OCI-LY3 (cell line): ENCODE results near the gene DYNLT2B.

Experiments
- H2AFZ ChIP-seq: fragments of 200-600, 300-600 bp; shearing (Covaris generic); 2 replicates; pipeline ENCODE4 v1.6.0; 2014; ENCODE audit warnings: antibody characterized with exemption, low read depth, low read length
- H3K27ac ChIP-seq: fragments of 200-600, 300-600 bp; sonication (generic); 2 replicates; pipeline ENCODE4 v1.5.1; 2014; ENCODE audit warnings: mild to moderate bottlenecking, low read length, moderate library complexity, mixed read lengths
- H3K27me3 ChIP-seq: fragments of 200-600, 300-600 bp; sonication (generic); 2 replicates; pipeline ENCODE4 v1.6.1; 2014; ENCODE audit warnings: low read depth, low read length, mixed read lengths
- H3K36me3 ChIP-seq: fragments of 200-600, 300-600 bp; sonication (generic); replicated peaks from 2 replicates; pipeline ENCODE3; 2014; ENCODE audit warnings: low read depth, low read length, mixed read lengths
- H3K4me1 ChIP-seq: fragments of 300-600, 200-600 bp; sonication (generic); 2 replicates; pipeline ENCODE4 v1.6.1; 2014; ENCODE audit warnings: low read length, mixed read lengths
- H3K4me2 ChIP-seq: fragments of 200-600, 300-600 bp; sonication (generic); 2 replicates; pipeline ENCODE4 v1.6.1; 2014; ENCODE audit warnings: low read length, mixed read lengths
- H3K4me3 ChIP-seq: fragments of 300-600, 200-600 bp; sonication (generic); 2 replicates; pipeline ENCODE4 v1.5.1; 2014; ENCODE audit warnings: antibody characterized with exemption, mild to moderate bottlenecking, low read length, moderate library complexity
- H3K79me2 ChIP-seq: fragments of 300-600, 200-600 bp; shearing (Covaris generic); 2 replicates; pipeline ENCODE4 v1.6.1; 2014; ENCODE audit warnings: mild to moderate bottlenecking, low read length, mixed read lengths
- H3K9ac ChIP-seq: fragments of 300-600, 200-600 bp; shearing (Covaris generic); 2 replicates; pipeline ENCODE4 v1.6.0; 2014; ENCODE audit warnings: mild to moderate bottlenecking, low read length, moderate library complexity
- H3K9me3 ChIP-seq: fragments of 200-600, 300-600 bp; shearing (Covaris generic); 2 replicates; pipeline ENCODE4 v1.6.1; 2014; ENCODE audit warnings: low read length, mixed read lengths; ENCODE audit not compliant: insufficient read depth
- H4K20me1 ChIP-seq: fragments of 200-600, 300-600 bp; sonication (generic); 2 replicates; pipeline ENCODE4 v1.6.1; 2016; ENCODE audit warnings: low read length, mixed read lengths; ENCODE audit not compliant: insufficient read depth
- EZH2phosphoT487 ChIP-seq: fragments of 200-600 bp; shearing (Covaris generic); IDR thresholded peaks from 2 replicates; pipeline ENCODE4 v1.6.1; 2018; ENCODE audit warnings: antibody characterized with exemption, mixed run types, low read depth
- TF ChIP-seq, protein P1 (sequence below): fragments of 200-600, 300-600 bp; sonication (generic); IDR thresholded peaks from 2 replicates; pipeline ENCODE4 v1.5.1; 2014; ENCODE audit warnings: antibody characterized with exemption, low read length, low read depth

DYNLT2B gene

DNA sequence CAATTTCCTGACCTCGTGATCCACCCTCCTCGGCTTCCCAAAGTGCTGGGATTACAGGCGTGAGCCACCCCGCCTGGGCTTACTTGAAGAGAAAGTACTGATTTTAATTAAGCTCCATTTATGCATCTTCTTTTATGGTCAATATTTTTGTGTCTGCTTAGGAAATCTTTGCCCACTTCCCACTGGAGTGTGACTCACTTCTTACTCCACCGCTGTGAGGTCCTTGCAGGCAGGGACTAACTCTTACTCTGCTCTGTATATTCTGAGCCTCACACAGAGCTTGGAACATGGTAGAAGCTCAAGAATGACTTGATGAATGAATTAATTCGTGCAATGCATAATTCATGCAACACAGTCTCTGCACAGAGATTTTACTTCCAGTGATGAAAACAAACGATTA lies 23.1 kb upstream of the DYNLT2B start:
- Histone ChIP-seq H3K9ac (no peak overlapping the region), H3K4me2 (no peak overlapping the region), H3K4me3 (no peak overlapping the region), H3K27me3 (peaks cover 23% of the 10 kb centered on the region), H3K36me3 (no peaks in the 10 kb centered on the region), H4K20me1 (no peaks in the 10 kb centered on the region), H3K79me2 (no peaks in the 10 kb centered on the region), H3K27ac (no peak overlapping the region), H2AFZ (no peak overlapping the region), H3K9me3 (no peaks in the 10 kb centered on the region), H3K4me1 (peaks cover 13% of the 10 kb centered on the region)
- TF ChIP-seq, protein P1, sequence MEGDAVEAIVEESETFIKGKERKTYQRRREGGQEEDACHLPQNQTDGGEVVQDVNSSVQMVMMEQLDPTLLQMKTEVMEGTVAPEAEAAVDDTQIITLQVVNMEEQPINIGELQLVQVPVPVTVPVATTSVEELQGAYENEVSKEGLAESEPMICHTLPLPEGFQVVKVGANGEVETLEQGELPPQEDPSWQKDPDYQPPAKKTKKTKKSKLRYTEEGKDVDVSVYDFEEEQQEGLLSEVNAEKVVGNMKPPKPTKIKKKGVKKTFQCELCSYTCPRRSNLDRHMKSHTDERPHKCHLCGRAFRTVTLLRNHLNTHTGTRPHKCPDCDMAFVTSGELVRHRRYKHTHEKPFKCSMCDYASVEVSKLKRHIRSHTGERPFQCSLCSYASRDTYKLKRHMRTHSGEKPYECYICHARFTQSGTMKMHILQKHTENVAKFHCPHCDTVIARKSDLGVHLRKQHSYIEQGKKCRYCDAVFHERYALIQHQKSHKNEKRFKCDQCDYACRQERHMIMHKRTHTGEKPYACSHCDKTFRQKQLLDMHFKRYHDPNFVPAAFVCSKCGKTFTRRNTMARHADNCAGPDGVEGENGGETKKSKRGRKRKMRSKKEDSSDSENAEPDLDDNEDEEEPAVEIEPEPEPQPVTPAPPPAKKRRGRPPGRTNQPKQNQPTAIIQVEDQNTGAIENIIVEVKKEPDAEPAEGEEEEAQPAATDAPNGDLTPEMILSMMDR: no peak
- TF ChIP-seq EZH2phosphoT487: no peak

DNA sequence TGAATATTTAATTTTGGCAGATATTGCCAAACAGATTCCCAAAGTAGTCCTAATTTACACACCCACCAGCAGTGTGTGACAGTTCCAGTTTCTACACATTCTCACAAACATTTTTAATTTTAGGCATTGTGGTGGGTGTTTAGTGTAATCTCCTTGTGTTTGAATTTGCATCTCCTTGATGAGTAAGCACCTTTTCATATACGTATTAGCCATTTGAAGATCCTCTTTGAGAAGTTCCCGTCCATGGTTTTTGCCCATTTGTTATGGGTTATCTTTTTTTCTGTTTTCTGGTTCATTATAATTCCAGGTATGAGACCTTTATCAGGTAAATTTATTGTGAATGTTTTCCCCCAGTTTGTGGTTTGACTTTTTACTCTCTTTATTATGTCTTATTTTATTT lies 22.4 kb upstream of the DYNLT2B start:
- Histone ChIP-seq H3K9ac (no peak overlapping the region), H3K79me2 (no peaks in the 10 kb centered on the region), H3K27me3 (peaks cover 23% of the 10 kb centered on the region), H3K4me3 (no peak overlapping the region), H3K36me3 (no peaks in the 10 kb centered on the region), H3K9me3 (no peaks in the 10 kb centered on the region), H3K4me1 (peaks cover 13% of the 10 kb centered on the region), H3K27ac (no peak overlapping the region), H2AFZ (no peak overlapping the region), H3K4me2 (no peak overlapping the region), H4K20me1 (no peaks in the 10 kb centered on the region)
- TF ChIP-seq, protein P1: no peak
- TF ChIP-seq EZH2phosphoT487: no peak

DNA sequence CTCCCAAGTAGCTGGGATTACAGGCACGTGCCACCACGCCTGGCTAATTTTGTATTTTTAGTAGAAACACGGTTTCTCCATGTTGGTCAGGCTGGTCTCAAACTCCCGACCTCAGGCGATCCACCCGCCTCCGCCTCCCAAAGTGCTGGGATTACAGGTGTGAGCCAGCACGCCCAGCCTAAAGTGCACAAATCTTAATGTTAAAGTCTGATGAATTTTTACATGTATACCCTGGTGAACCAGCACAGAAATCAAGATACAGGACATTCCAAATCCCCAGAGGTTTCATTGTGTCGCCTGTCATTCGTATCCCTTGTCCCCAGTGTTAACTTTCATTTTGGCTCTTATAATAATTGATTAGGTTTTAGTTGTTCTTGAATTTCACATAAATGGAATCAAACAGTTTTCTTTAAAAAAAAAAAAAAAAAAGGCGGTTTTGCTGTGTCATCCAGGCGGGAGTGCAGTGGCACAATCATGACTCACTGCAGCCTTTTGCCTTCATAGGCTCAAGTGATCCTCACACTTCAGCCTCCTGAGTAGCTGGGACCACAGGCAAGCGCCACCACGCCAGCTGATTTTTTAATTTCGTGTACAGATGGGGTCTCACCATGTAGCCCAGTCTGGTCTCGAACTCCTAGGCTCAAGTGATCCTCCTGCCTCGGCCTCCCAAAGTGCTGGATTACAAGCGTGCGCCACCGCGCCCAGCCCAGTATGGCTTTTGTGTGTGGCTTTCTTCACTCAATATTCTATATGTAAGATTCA lies 21.6 kb upstream of the DYNLT2B start:
- Histone ChIP-seq H3K4me3 (no peak overlapping the region), H3K27me3 (peaks cover 23% of the 10 kb centered on the region), H3K9me3 (no peaks in the 10 kb centered on the region), H3K27ac (no peak overlapping the region), H4K20me1 (no peaks in the 10 kb centered on the region), H3K4me1 (peaks cover 9% of the 10 kb centered on the region), H3K36me3 (no peaks in the 10 kb centered on the region), H3K9ac (no peak overlapping the region), H3K4me2 (no peak overlapping the region; the same call in 1 of the 2 replicates), H2AFZ (no peak overlapping the region), H3K79me2 (no peaks in the 10 kb centered on the region)
- TF ChIP-seq EZH2phosphoT487: no peak
- TF ChIP-seq, protein P1: no peak

DNA sequence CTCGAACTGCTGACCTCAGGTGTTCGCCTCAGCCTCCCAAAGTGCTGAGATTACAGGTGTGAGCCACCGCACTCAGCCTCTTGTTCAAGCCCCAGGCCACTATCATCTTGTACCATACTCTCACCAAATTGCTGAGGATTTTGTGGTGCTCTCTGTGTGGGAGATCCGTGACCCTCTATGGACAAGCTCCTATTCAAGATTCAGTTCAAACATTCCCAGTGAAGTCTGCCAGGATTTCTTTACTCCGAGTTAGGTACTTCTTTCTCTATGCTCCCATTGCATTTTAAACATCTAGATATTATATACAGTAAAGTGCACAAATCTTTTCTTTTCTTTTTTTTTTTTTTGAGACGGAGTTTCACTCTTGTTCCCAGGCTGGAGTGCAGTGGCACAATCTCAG lies 21.0 kb upstream of the DYNLT2B start:
- Histone ChIP-seq H3K9ac (no peak overlapping the region), H3K27ac (no peak overlapping the region), H3K79me2 (no peaks in the 10 kb centered on the region)

More for the DNA sequence above, 21.0 kb upstream of the DYNLT2B start:
- Histone ChIP-seq H3K36me3 (no peaks in the 10 kb centered on the region), H3K4me1 (peaks cover 8% of the 10 kb centered on the region; the same call in 1 of the 2 replicates), H2AFZ (no peak overlapping the region), H3K4me2 (peak overlapping the region; percentile 86; the same call in 1 of the 2 replicates), H3K27me3 (peaks cover 23% of the 10 kb centered on the region), H4K20me1 (no peaks in the 10 kb centered on the region), H3K9me3 (no peaks in the 10 kb centered on the region), H3K4me3 (peak overlapping the region; percentile 72; the same call in 1 of the 2 replicates)
- TF ChIP-seq, protein P1: no peak
- no peak for TF ChIP-seq EZH2phosphoT487
